PC-3 (cell line): ENCODE data around the gene PLPPR1.

Experiments used
- EZH2 ChIP-seq: fragments of 300-600 bp; sonication (generic); IDR thresholded peaks from one replicate; pipeline ENCODE4 v1.6.1; 2017; ENCODE audit warnings: antibody characterized with exemption, mild to moderate bottlenecking, low read length; ENCODE audit not compliant: unreplicated experiment
- EZH2phosphoT487 ChIP-seq: fragments of 300-600 bp; sonication (generic); IDR thresholded peaks from 2 replicates; pipeline ENCODE4 v1.6.1; 2018; ENCODE audit warnings: mild to moderate bottlenecking, antibody characterized with exemption, low read length, borderline replicate concordance
- TF ChIP-seq, protein P1 (sequence below): fragments of 300-600 bp; sonication (generic); conservative IDR thresholded peaks from 2 replicates; pipeline ENCODE4 v1.5.1; 2017; ENCODE audit warnings: antibody characterized with exemption, low read depth, mild to moderate bottlenecking, low read length

DNA sequence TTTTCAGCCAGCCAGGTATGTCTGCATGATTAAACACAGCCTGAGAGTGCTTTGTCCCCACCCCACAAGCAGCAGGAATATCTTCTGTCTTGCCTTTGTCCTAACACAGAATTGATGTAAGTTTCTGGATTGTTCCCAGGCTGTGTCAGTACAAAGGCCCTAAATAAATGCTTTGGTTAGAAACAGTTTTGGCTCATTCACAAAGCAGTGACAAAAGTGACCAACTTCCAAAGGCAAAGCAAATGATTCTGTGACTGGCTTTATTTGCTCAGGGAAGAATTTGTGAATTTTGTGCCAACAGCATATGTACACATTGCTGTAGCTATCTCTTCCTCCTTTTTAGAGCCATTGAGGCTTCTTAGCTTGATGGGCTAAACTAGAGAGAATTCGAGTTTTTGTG lies 133.7 kb downstream of the PLPPR1 start:
- TF ChIP-seq, protein P1, sequence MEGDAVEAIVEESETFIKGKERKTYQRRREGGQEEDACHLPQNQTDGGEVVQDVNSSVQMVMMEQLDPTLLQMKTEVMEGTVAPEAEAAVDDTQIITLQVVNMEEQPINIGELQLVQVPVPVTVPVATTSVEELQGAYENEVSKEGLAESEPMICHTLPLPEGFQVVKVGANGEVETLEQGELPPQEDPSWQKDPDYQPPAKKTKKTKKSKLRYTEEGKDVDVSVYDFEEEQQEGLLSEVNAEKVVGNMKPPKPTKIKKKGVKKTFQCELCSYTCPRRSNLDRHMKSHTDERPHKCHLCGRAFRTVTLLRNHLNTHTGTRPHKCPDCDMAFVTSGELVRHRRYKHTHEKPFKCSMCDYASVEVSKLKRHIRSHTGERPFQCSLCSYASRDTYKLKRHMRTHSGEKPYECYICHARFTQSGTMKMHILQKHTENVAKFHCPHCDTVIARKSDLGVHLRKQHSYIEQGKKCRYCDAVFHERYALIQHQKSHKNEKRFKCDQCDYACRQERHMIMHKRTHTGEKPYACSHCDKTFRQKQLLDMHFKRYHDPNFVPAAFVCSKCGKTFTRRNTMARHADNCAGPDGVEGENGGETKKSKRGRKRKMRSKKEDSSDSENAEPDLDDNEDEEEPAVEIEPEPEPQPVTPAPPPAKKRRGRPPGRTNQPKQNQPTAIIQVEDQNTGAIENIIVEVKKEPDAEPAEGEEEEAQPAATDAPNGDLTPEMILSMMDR, result no peak
- no peak for TF ChIP-seq EZH2
- no peak for TF ChIP-seq EZH2phosphoT487
